Pancreas (tissue), 10 donors: Measurements from ENCODE around the gene TREX2. TPM values are rescaled to one million over a fixed set of nuclear protein-coding genes. Genes with fewer than 3 reads are reported as not detected.

Source experiments
- ATAC-seq, 4 donors: fragments of 200-7000 bp; cut with Tn5 transposase; one replicate each; pipeline versions ENCODE4 v1.8.0 to v1.9.1; 2020; ENCODE audit warnings: mild to moderate bottlenecking in 4 of 4, moderate library complexity in 4 of 4
- DNase-seq, 6 donors: peaks; one replicate each; pipeline ENCODE4 v3.0.0-alpha.2; 2020
- FAIRE-seq: peaks from 2 replicates; lab custom pipeline; 2012; peaks lifted over from hg19 to GRCh38; lab: Jason Lieb, UNC
- H3K27ac ChIP-seq, 4 donors: fragments of 200-600 bp; sonication (generic); 1 replicate in 3 of 4; 2 replicates in 1 of 4; pipeline versions ENCODE4 v1.5.0 to v1.8.0; 2020
- H3K27me3 ChIP-seq, 4 donors: fragments of 200-600 bp; one replicate each; pipeline ENCODE4 v1.8.0; 2021
- H3K36me3 ChIP-seq, 3 donors: fragments of 200-600 bp; sonication (generic) in 1 of 3; one replicate each; pipeline versions ENCODE4 v1.5.0 to v1.8.0; 2020 to 2021
- H3K4me1 ChIP-seq, 3 donors: fragments of 200-600 bp; one replicate each; pipeline ENCODE4 v1.8.0; 2021
- H3K4me3 ChIP-seq, 4 donors: fragments of 200-600 bp; sonication (generic) in 2 of 4; one replicate each; pipeline versions ENCODE4 v1.5.0 to v1.8.0; 2020 to 2021
- H3K9me3 ChIP-seq, 4 donors: fragments of 200-600 bp; one replicate each; pipeline ENCODE4 v1.8.0; 2021
- CTCF ChIP-seq, 4 donors: fragments of 200-600 bp; sonication (generic) in 3 of 4; IDR thresholded peaks; one replicate each; pipeline versions ENCODE4 v1.5.0 to v1.8.0; 2021; ENCODE audit warnings: antibody characterized with exemption in 4 of 4
- WGBS, 2 donors: extraction: QIAGEN DNeasy Blood & Tissue Kit; methylation state at CpG; one replicate each; pipeline ENCODE4 v1.1.7; 2013; 5-methylcytosine and 5-hydroxymethylcytosine counted together
- intact Hi-C, 3 donors: fragments of 100-400 bp; cut with DNase I; formaldehyde crosslinking; loops; one replicate each; pipeline versions ENCODE4 v1.11.1 to v1.14.2; 2022
- polyA plus RNA-seq, 2 donors: library from polyadenylated mRNA; stranded (reverse); fragments of 200-250 nt; gene quantifications; one replicate each; pipeline ENCODE4 v1.2.3, GENCODE V29; 2013
- total RNA-seq, 6 donors: library from RNA; stranded (reverse); fragmentation: NEBNext Ultra II Directional in 4 of 6; extraction: Animal tissue kit (Norgen Biotek cat#: 25700) in 4 of 6; gene quantifications; one replicate each; pipeline versions ENCODE4 v1.2.1 to v1.2.4, GENCODE V29; 2021 to 2023
- donor health status: healthy with polysubstance abuse.
- donor health status: DM: no; HTN: no; CAD: no; lungs with moderate emphysema.
- donor health status: DM: no; HTN: no; CAD: no.
- donor health status: control.
- donor health status: control.
- donor health status: Bipolar disorder and iron deficiency.
- donor health status: DM: yes; HTN: yes; CAD: no.
- donor health status: DM: no; HTN: no; CAD: no.
- donor health status: DM: no; HTN: no; CAD: no.
- donor health status: DM: yes; HTN: yes; CAD: no.

Gene TREX2
- total RNA-seq (under 1 TPM in 5 of 6 donors, not detected in 1; 0.19 to 0.59 (median 0.37) TPM), polyA plus RNA-seq (under 1 TPM; 0.89 to 0.91 TPM)

- Histone ChIP-seq H3K27ac (no peak within 1 kb of the TSS), H3K4me3 (no peak within 1 kb of the TSS), H3K4me1 (no peaks in the 10 kb centered on the region), H3K36me3 (no peaks in the 10 kb centered on the region), H3K9me3 (no peaks in the 10 kb centered on the region), H3K27me3 (no peaks in the 10 kb centered on the region)
- ATAC-seq (no peak), DNase-seq (peak in 1 of 6 donors; percentile 68), FAIRE-seq (no peak)
- no peak for TF ChIP-seq CTCF (IDR thresholded peaks at IDR 0.05)
- 71 to 76% methylated on average over 28 to 30 of the region's 30 CpGs for WGBS, 2 donors
- intact Hi-C loops = no loop called here
Measured at GRCh38 chrX:153445856-153446635, at the start of gene TREX2. Gene TREX2, minus strand, starts transcription at chrX:153446056. Its CDS starts 626 bp downstream, at chrX:153445430.

- WGBS, 2 donors = 28 to 52% methylated on average over 17 of the region's 17 CpGs
- H3K27me3 ChIP-seq = peaks cover 0 to 7% (median 2%) of the 10 kb centered on the region in 4 donors
- FAIRE-seq = no peak
- intact Hi-C loops = no loop called here
- H3K27ac ChIP-seq = no peak overlapping the region
- no peaks in the 10 kb centered on the region for H3K36me3 ChIP-seq
- H3K4me3 ChIP-seq = peak overlapping the region in 1 of 4 donors; percentile 18
- H3K9me3 ChIP-seq = no peaks in the 10 kb centered on the region
- TF ChIP-seq CTCF (IDR thresholded peaks at IDR 0.05) = no peak
- no peaks in the 10 kb centered on the region for H3K4me1 ChIP-seq
- no peak for DNase-seq
- peak in 2 of 4 donors; percentile 11 for ATAC-seq
Measured at GRCh38 chrX:153495362-153495751, 49.5 kb upstream of the TREX2 start.

GRCh38 chrX:153494541-153495361, 48.9 kb upstream of the TREX2 start, which contains the start of gene BGN:
Gene BGN, plus strand, starts transcription at chrX:153494980. Its CDS starts 9,652 bp downstream, at chrX:153504632.
- ATAC-seq (peak in 3 of 4 donors; percentile 19 to 56 (median 40)), FAIRE-seq (no peak), DNase-seq (no peak)
- Histone ChIP-seq H3K4me3 (peak within 1 kb of the TSS in 1 of 4 donors; percentile 18), H3K4me1 (no peaks in the 10 kb centered on the region), H3K36me3 (no peaks in the 10 kb centered on the region), H3K27ac (no peak within 1 kb of the TSS), H3K27me3 (peaks cover 0 to 7% (median 2%) of the 10 kb centered on the region in 4 donors), H3K9me3 (no peaks in the 10 kb centered on the region)
- TF ChIP-seq CTCF (IDR thresholded peaks at IDR 0.05) = no peak
- intact Hi-C loops = no loop called here
- 10 to 37% methylated on average over 28 to 31 of the region's 41 CpGs for WGBS, 2 donors

- DNase-seq (no peak), ATAC-seq (peak in 1 of 4 donors; percentile 14), FAIRE-seq (no peak)
- no peaks in the 10 kb centered on the region for H3K4me1 ChIP-seq
- H3K36me3 ChIP-seq = no peaks in the 10 kb centered on the region
- no peak for TF ChIP-seq CTCF (IDR thresholded peaks at IDR 0.05)
- no peak overlapping the region for H3K4me3 ChIP-seq
- H3K9me3 ChIP-seq = no peaks in the 10 kb centered on the region
- intact Hi-C loops = no loop called here
- peaks cover 0 to 7% (median 2%) of the 10 kb centered on the region in 4 donors for H3K27me3 ChIP-seq
- WGBS, 2 donors = 78 to 83% methylated on average over 12 of the region's 12 CpGs
- H3K27ac ChIP-seq = no peak overlapping the region
Measured at GRCh38 chrX:153494061-153494460, 48.2 kb upstream of the TREX2 start.
